Measurements from ENCODE around the gene FZR1. TPM values are rescaled to one million over a fixed set of nuclear protein-coding genes. Genes with fewer than 3 reads are reported as not detected.

Gene FZR1
- total RNA-seq, 6 donors from 2014 or later, result 19.9 to 110 (median 37.5) TPM

- Histone ChIP-seq H3K9me3 (no peaks in the 10 kb centered on the region), H3K36me3 (peaks cover 11 to 87% (median 60%) of the 10 kb centered on the region in 4 donors), H3K4me3 (no peak overlapping the region), H3K27me3 (no peaks in the 10 kb centered on the region), H3K4me1 (no peaks in the 10 kb centered on the region), H3K27ac (no peak overlapping the region)
- ATAC-seq (ENCODE audit: low FRiP score in 2 of 2), result no peak
- DNase-seq, result peak in 1 of 2 donors; percentile 75
- no peak for TF ChIP-seq EP300 (IDR thresholded peaks at IDR 0.05)
- TF ChIP-seq POLR2AphosphoS5 (IDR thresholded peaks at IDR 0.05), result no peak
- 98% methylated on average over 8 of the region's 9 CpGs; no CpG with 5 or more reads in 1 of the 2 donors for WGBS, 2 donors
These were observed 29.1 kb downstream of the FZR1 start for GRCh38 chr19:3535235-3535535.

- DNase-seq (peak in 1 of 2 donors; percentile 72), ATAC-seq (ENCODE audit: low FRiP score in 2 of 2) (no peak)
- 93 to 100% methylated on average over 8 to 13 of the region's 14 CpGs for WGBS, 2 donors
- Histone ChIP-seq H3K27me3 (no peaks in the 10 kb centered on the region), H3K27ac (no peak overlapping the region), H3K9me3 (no peaks in the 10 kb centered on the region), H3K4me1 (no peaks in the 10 kb centered on the region), H3K36me3 (peaks cover 11 to 86% (median 58%) of the 10 kb centered on the region in 4 donors), H3K4me3 (no peak overlapping the region)
- no peak for TF ChIP-seq POLR2A (IDR thresholded peaks at IDR 0.05)
- TF ChIP-seq POLR2AphosphoS5 (IDR thresholded peaks at IDR 0.05), result no peak
- no peak for TF ChIP-seq EP300 (IDR thresholded peaks at IDR 0.05)
- TF ChIP-seq CTCF (IDR thresholded peaks at IDR 0.05), result no peak
These were observed 29.5 kb downstream of the FZR1 start for GRCh38 chr19:3535563-3535965.

GRCh38 chr19:3535981-3536380, 29.9 kb downstream of the FZR1 start:
- Histone ChIP-seq H3K36me3 (peaks cover 11 to 82% (median 54%) of the 10 kb centered on the region in 4 donors), H3K4me1 (no peaks in the 10 kb centered on the region), H3K27ac (no peak overlapping the region), H3K4me3 (no peak overlapping the region), H3K27me3 (no peaks in the 10 kb centered on the region), H3K9me3 (no peaks in the 10 kb centered on the region)
- DNase-seq (no peak), ATAC-seq (ENCODE audit: low FRiP score in 2 of 2) (no peak)
- WGBS, 2 donors, result 89 to 95% methylated on average over 9 to 10 of the region's 10 CpGs
- TF ChIP-seq CTCF (IDR thresholded peaks at IDR 0.05) (no peak), EP300 (IDR thresholded peaks at IDR 0.05) (no peak), POLR2A (IDR thresholded peaks at IDR 0.05) (no peak), POLR2AphosphoS5 (IDR thresholded peaks at IDR 0.05) (no peak)

DNA sequence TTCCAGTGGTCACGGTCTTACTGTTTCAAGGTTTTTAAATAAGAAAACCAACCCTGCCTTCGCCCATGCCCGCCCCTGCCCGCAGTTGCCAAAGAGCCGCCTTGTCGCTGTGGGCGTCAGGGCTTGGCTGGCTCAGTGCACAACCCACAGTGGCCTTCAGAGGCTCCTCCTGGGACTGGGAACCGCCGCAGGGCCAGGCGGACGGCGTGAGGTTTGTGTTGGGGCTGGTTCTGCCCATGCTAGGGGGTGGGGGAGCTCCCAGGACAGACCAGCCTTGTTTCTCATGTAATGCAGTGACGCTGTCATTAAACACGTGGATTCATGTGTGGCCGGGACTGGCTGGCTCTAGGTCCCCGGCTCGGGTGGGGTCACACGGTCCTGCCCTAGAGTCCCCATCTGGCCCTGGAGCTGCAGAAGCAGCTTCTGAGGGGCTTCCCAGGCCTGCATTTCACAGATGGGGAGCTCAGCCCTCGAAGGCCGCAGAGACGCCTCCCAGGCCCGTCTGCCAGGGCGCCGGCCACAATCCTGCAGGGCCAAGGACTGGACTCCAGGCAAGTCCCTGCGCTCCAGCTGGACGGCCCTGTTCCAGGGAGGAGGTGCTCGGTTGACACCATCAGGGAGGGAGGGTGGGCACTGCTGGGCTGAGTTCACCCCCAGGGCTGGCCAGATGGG, 30.5 kb downstream of the FZR1 start:
- 91 to 95% methylated on average over 4 to 15 of the region's 27 CpGs for WGBS, 2 donors
- no peaks in the 10 kb centered on the region for H3K9me3 ChIP-seq
- no peak overlapping the region for H3K27ac ChIP-seq
- H3K27me3 ChIP-seq, result no peaks in the 10 kb centered on the region
- ATAC-seq (ENCODE audit: low FRiP score in 2 of 2), result peak in 1 of 2 donors; percentile 40
- peaks cover 8 to 76% (median 48%) of the 10 kb centered on the region in 4 donors for H3K36me3 ChIP-seq
- H3K4me3 ChIP-seq, result no peak overlapping the region
- TF ChIP-seq CTCF (IDR thresholded peaks at IDR 0.05) (no peak), EP300 (IDR thresholded peaks at IDR 0.05) (no peak), POLR2AphosphoS5 (IDR thresholded peaks at IDR 0.05) (no peak), POLR2A (IDR thresholded peaks at IDR 0.05) (no peak)
- DNase-seq, result peak in 1 of 2 donors; percentile 81
- no peaks in the 10 kb centered on the region for H3K4me1 ChIP-seq

DNA sequence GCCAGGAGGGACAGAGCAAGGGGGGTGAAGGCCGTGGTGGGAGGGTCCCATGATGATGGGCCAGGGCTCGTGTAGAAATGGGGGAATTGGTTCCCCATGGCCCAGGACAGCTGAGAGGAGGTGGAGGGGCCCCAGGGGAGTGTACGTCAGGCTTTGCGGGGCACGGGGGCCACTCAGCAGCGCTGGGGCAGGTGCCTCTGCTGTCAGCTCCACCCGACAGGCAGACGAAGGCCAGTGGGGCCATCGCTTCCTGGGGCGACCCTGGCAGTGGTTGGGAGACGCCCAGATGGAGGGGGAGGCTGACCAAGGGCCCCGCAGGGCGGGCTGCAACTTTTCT, 31.0 kb downstream of the FZR1 start:
- Histone ChIP-seq H3K4me1 (no peaks in the 10 kb centered on the region), H3K36me3 (peaks cover 3 to 71% (median 43%) of the 10 kb centered on the region in 4 donors), H3K4me3 (no peak overlapping the region), H3K27ac (no peak overlapping the region), H3K9me3 (no peaks in the 10 kb centered on the region), H3K27me3 (no peaks in the 10 kb centered on the region)
- DNase-seq, result peak in 1 of 2 donors; percentile 65
- WGBS, 2 donors, result 66 to 70% methylated on average over 12 to 13 of the region's 13 CpGs
- peak in 1 of 2 donors; percentile 1 for ATAC-seq (ENCODE audit: low FRiP score in 2 of 2)
- TF ChIP-seq CTCF (IDR thresholded peaks at IDR 0.05) (no peak), POLR2AphosphoS5 (IDR thresholded peaks at IDR 0.05) (no peak), EP300 (IDR thresholded peaks at IDR 0.05) (no peak), POLR2A (IDR thresholded peaks at IDR 0.05) (no peak)
